ENCODE results near the gene DET1.
A peak's percentile ranks its signal among the peaks of the same experiment; 100 is the strongest.

Gene DET1

GRCh38 chr15:88467073-88467934, 79.2 kb downstream of the DET1 start, which contains the start of the genes MRPL46 and MRPS11:
Gene MRPL46, minus strand, starts transcription at chr15:88467388. Its CDS starts 11 bp downstream, at chr15:88467377.
Gene MRPS11, plus strand, starts transcription at chr15:88467708. Its CDS starts 10 bp downstream, at chr15:88467718.
- DNase-seq (ENCODE audit: low read depth): peak; percentile 69

GRCh38 chr15:88465633-88466224, 80.8 kb downstream of the DET1 start:
- no peak for DNase-seq (ENCODE audit: low read depth)

- no peak for DNase-seq (ENCODE audit: low read depth)
Measured at GRCh38 chr15:88463870-88464532, 82.5 kb downstream of the DET1 start.

Measured in stimulated activated CD8-positive, alpha-beta memory T cell treated with anti-CD3 and anti-CD28 coated beads, Interleukin-15, amount 100 ng/mL, for 24 hours (primary cell).